Endothelial cell of umbilical vein (primary cell): ENCODE measurements around the gene ATG14. TPM values are rescaled to one million over a fixed set of nuclear protein-coding genes. Genes with fewer than 3 reads are reported as not detected.
"Not testable (repeated sequence)": the region's sequence is repeated elsewhere in the genome, so short reads cannot be mapped to it uniquely, and the experiment has no call there.

ENCODE experiments used
- BruUV-seq: library from RNA; stranded (reverse); fragments of 400-500 nt; replicated peaks from 2 replicates; lab custom pipeline; 2021; lab: Mats Ljungman, UMichigan
- CTCF ChIA-PET: fragments of 300-600, 350-600 bp; sonication (Branson Sonifier 250); formaldehyde crosslinking; loops from one replicate; lab custom pipeline; 2021; ENCODE audit warnings: antibody characterized with exemption, inconsistent platforms; lab: Charles Lee
- POLR2A ChIA-PET: fragments of 300-600, 350-600 bp; sonication (Branson Sonifier 250); formaldehyde crosslinking; loops from one replicate; lab custom pipeline; 2021; ENCODE audit warnings: antibody characterized with exemption, inconsistent platforms; lab: Charles Lee
- DNase-seq: peaks from one replicate; pipeline ENCODE4 v3.0.0-alpha.2; 2011; ENCODE audit warnings: low read depth, low spot score
- FAIRE-seq: peaks from 2 replicates; lab custom pipeline; 2011; peaks lifted over from hg19 to GRCh38; lab: Jason Lieb, UNC
- H2AFZ ChIP-seq: 2 replicates; pipeline ENCODE4 v1.6.0; 2012; ENCODE audit warnings: low read depth, low read length, control low read depth, inconsistent platforms
- H3K27ac ChIP-seq: 2 replicates; pipeline ENCODE4 v1.5.1; 2011; ENCODE audit warnings: low read depth, mild to moderate bottlenecking, control low read depth, low read length, moderate library complexity; ENCODE audit not compliant: insufficient read depth
- H3K27me3 ChIP-seq, 2 experiments: 2 replicates each; pipeline versions ENCODE4 v1.6.0 to v1.6.1; 2011; ENCODE audit warnings: low read length in 2 of 2, mixed read lengths in 1 of 2; ENCODE audit not compliant: control insufficient read depth in 2 of 2, insufficient read depth in 2 of 2
- H3K36me3 ChIP-seq, 2 experiments: 2 replicates in 1 of 2; 3 replicates in 1 of 2; pipeline ENCODE4 v1.5.1; 2011; ENCODE audit warnings: low read length in 2 of 2, mild to moderate bottlenecking in 1 of 2, moderate library complexity in 1 of 2; ENCODE audit not compliant: control insufficient read depth in 2 of 2, insufficient read depth in 2 of 2; ENCODE audit errors: extremely low read depth in 1 of 2
- H3K4me1 ChIP-seq: 3 replicates; pipeline ENCODE4 v1.5.1; 2011; ENCODE audit warnings: mild to moderate bottlenecking, low read length; ENCODE audit not compliant: control insufficient read depth, insufficient read depth; ENCODE audit errors: extremely low read depth
- H3K4me2 ChIP-seq: 2 replicates; pipeline ENCODE4 v1.6.1; 2011; ENCODE audit warnings: low read length, control low read depth, mixed read lengths; ENCODE audit not compliant: insufficient read depth
- H3K4me3 ChIP-seq, 3 experiments: fragments of 200-600 bp in 1 of 3; sonication (generic), shearing (Covaris generic) in 1 of 3; replicated peaks in 1 of 3; 2 replicates each; pipeline ENCODE4 v1.5.1; 2011 to 2016; ENCODE audit warnings: control low read depth in 3 of 3, low read length in 3 of 3, mild to moderate bottlenecking in 2 of 3, inconsistent platforms in 1 of 3, low read depth in 1 of 3, moderate library complexity in 1 of 3; ENCODE audit not compliant: insufficient read depth in 1 of 3
- H3K79me2 ChIP-seq: 2 replicates; pipeline ENCODE4 v1.6.0; 2012; ENCODE audit warnings: low read length, inconsistent platforms; ENCODE audit not compliant: control insufficient read depth, insufficient read depth
- H3K9ac ChIP-seq: replicated peaks from 2 replicates; pipeline ENCODE3; 2011; ENCODE audit warnings: low read length, control low read depth; ENCODE audit not compliant: insufficient read depth; ENCODE audit errors: extremely low read depth
- H3K9me1 ChIP-seq: replicated peaks from 3 replicates; pipeline ENCODE4 v1.6.0; 2011; ENCODE audit warnings: mild to moderate bottlenecking, low read length; ENCODE audit not compliant: control insufficient read depth, insufficient read depth; ENCODE audit errors: extremely low read depth
- H3K9me3 ChIP-seq: replicated peaks from 2 replicates; pipeline ENCODE4 v1.5.1; 2012; ENCODE audit warnings: low read length, inconsistent platforms; ENCODE audit not compliant: control insufficient read depth, insufficient read depth
- H4K20me1 ChIP-seq: replicated peaks from 2 replicates; pipeline ENCODE3; 2011; ENCODE audit warnings: mild to moderate bottlenecking, low read length; ENCODE audit not compliant: control insufficient read depth, insufficient read depth; ENCODE audit errors: extremely low read depth
- MYC ChIP-seq: IDR thresholded peaks from one replicate; pipeline ENCODE4 v1.6.1; 2011; ENCODE audit warnings: mild to moderate bottlenecking, low read depth, low read length
- POLR2A ChIP-seq: IDR thresholded peaks from 2 replicates; pipeline ENCODE4 v1.6.1; 2012; ENCODE audit warnings: low read depth, mild to moderate bottlenecking, control low read depth, low read length
- dilution Hi-C: fragments of 300-500 bp; cut with MboI; formaldehyde crosslinking; loops from one replicate; pipeline ENCODE4 v1.15.0; 2019; ENCODE audit warnings: low sequenced_read_pairs; ENCODE audit not compliant: extremely low pct_ligation_motif_present
- intact Hi-C: fragments of 100-400 bp; cut with micrococcal nuclease; formaldehyde crosslinking; loops from one replicate; pipeline ENCODE4 v1.10.0; 2022
- polyA plus RNA-seq, 4 experiments: library from polyadenylated mRNA; depleted of rRNA in 3 of 4; stranded (reverse) in 3 of 4; unstranded in 1 of 4; fragments of >200 nt; gene quantifications; 2 replicates each; pipeline versions ENCODE4 v1.2.1 to v1.2.3, GENCODE V29; 2011 to 2012; ENCODE audit warnings: missing spikeins in 1 of 4
- total RNA-seq: library from RNA; stranded (reverse); gene quantifications from 2 replicates; pipeline ENCODE4 v1.2.3, GENCODE V29; 2021

The ATG14 gene
- total and polyA plus RNA-seq, 2 donors (not counting 3 experiments of a cell fraction or from before 2014, with no cell fraction given): 5.9 to 10.0 TPM

DNA sequence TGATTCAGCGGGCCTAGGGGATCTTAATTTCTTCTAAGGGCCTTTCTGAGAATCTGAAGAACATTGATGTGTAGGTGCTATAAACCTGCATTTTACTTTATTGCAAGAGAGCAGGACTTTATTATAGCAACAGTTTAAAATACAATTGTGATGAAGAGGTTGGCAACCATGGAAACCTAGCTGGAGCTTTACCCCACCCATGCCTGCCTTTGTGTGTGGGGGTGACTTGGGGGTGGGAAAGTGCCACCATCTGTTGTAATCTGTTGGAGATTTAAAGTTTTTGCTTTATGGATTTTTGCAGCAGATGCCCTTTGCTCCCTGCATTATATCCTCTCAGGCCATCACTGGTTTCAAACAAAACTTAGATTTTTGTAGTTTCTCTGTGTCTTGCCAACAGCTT is 64.6 kb downstream of the ATG14 start:
- no peaks in the 10 kb centered on the region for H4K20me1 ChIP-seq
- dilution Hi-C loops (no loop called here), intact Hi-C loops (no loop called here)
- no peak overlapping the region for H3K4me2 ChIP-seq
- no peaks in the 10 kb centered on the region for H3K27me3 ChIP-seq
- H3K9ac ChIP-seq: no peak overlapping the region
- no peaks in the 10 kb centered on the region for H3K9me1 ChIP-seq
- no peak for TF ChIP-seq MYC
- no peak for TF ChIP-seq POLR2A
- no peak overlapping the region for H2AFZ ChIP-seq
- DNase-seq (no peak), FAIRE-seq (no peak)
- POLR2A ChIA-PET: no interaction called here
- no peak overlapping the region for H3K4me3 ChIP-seq
- CTCF ChIA-PET: interaction anchor here (1.0 to 2.3 kb wide), 7 partner anchors 7 to 101 kb away, joined by 3 to 6 read pairs (median 4); no protein-coding TSS in a partner anchor
- H3K79me2 ChIP-seq: peaks cover 9% of the 10 kb centered on the region
- peaks cover 0 to 9% of the 10 kb centered on the region in 2 experiments for H3K36me3 ChIP-seq
- no TSS peak for BruUV-seq
- H3K9me3 ChIP-seq: no peaks in the 10 kb centered on the region
- H3K27ac ChIP-seq: no peak overlapping the region
- H3K4me1 ChIP-seq: no peaks in the 10 kb centered on the region

DNA sequence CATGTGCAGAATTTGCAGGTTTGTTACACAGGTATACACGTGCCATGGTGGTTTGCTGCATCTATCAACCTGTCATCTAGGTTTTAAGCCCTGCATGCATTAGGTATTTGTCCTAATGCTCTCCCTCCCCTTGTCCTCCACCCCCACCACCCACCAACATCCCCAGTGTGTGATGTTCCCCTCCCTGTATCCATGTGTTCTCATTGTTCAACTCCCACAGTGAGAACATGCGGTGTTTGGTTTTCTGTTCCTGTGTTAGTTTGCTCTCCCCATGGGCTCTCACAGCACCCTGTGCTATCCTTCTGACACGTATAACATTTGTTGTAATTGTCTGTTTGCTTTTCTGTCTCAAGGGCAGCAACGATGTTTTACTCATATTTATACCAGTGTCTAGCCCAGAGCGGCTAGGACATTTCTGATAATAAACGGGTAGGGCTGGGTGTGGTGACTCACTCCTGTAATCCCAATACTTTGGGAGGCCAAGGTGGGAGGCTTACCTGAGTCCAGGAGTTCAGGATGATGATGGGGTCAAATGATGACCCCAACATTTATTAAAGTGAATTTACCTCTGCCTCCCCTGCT is 67.0 kb downstream of the ATG14 start:
- intact Hi-C loops, H4K20me1 ChIP-seq, BruUV-seq: not testable (repeated sequence)

More for the DNA sequence above, 67.0 kb downstream of the ATG14 start:
- dilution Hi-C loops, H3K4me3 ChIP-seq, H3K4me1 ChIP-seq, H3K27me3 ChIP-seq, H3K27ac ChIP-seq, DNase-seq, H2AFZ ChIP-seq, H3K9ac ChIP-seq, H3K79me2 ChIP-seq, H3K36me3 ChIP-seq, POLR2A ChIA-PET, H3K9me1 ChIP-seq, H3K9me3 ChIP-seq, H3K4me2 ChIP-seq, FAIRE-seq: not testable (repeated sequence)
- CTCF ChIA-PET: interaction anchor here (1.0 to 1.3 kb wide), 2 partner anchors 74 kb away, joined by 3 read pairs; no protein-coding TSS in a partner anchor
